WERI-Rb-1 (cell line): ENCODE data around the gene SH3PXD2B.
"Not testable (repeated sequence)": the region's sequence is repeated elsewhere in the genome, so short reads cannot be mapped to it uniquely, and the experiment has no call there.

Experiments used
- DNase-seq: peaks from one replicate; pipeline ENCODE4 v3.0.0-alpha.2; 2020
- H3K27ac ChIP-seq: fragments of 250-450 bp; sonication (Bioruptor Pico); 2 replicates; pipeline ENCODE4 v1.5.1; 2020; ENCODE audit warnings: mild to moderate bottlenecking, moderate library complexity
- H3K27me3 ChIP-seq: fragments of 250-450 bp; sonication (Bioruptor Pico); 2 replicates; pipeline ENCODE4 v1.5.1; 2021; ENCODE audit warnings: mild to moderate bottlenecking, low read depth, moderate library complexity; ENCODE audit not compliant: insufficient read depth, severe bottlenecking
- H3K36me3 ChIP-seq: fragments of 250-450 bp; sonication (Bioruptor Pico); 2 replicates; pipeline ENCODE4 v1.5.1; 2020; ENCODE audit warnings: mild to moderate bottlenecking, moderate library complexity
- H3K4me3 ChIP-seq: 2 replicates; pipeline ENCODE4 v1.5.1; 2011; ENCODE audit warnings: low read depth, mild to moderate bottlenecking, control low read depth, low read length
- H3K9me3 ChIP-seq: fragments of 250-450 bp; sonication (Bioruptor Pico); 2 replicates; pipeline ENCODE4 v1.5.1; 2021; ENCODE audit warnings: mild to moderate bottlenecking, moderate library complexity; ENCODE audit not compliant: severe bottlenecking
- CTCF ChIP-seq: IDR thresholded peaks from 2 replicates; pipeline ENCODE4 v1.5.1; 2011; ENCODE audit warnings: low read depth, mild to moderate bottlenecking, control low read depth, inconsistent platforms, low read length

SH3PXD2B gene

GRCh38 chr5:172404746-172405145, 49.6 kb downstream of the SH3PXD2B start:
- Histone ChIP-seq H3K36me3 (no peaks in the 10 kb centered on the region), H3K4me3 (no peak overlapping the region)
- no peak for TF ChIP-seq CTCF

GRCh38 chr5:172403817-172404216, 50.5 kb downstream of the SH3PXD2B start:
- DNase-seq: no peak
- H3K27ac ChIP-seq: no peak overlapping the region
- H3K36me3 ChIP-seq: no peaks in the 10 kb centered on the region
- H3K9me3 ChIP-seq: no peaks in the 10 kb centered on the region
- H3K27me3 ChIP-seq: peaks cover 53% of the 10 kb centered on the region
- no peak overlapping the region for H3K4me3 ChIP-seq
- TF ChIP-seq CTCF: no peak

More at GRCh38 chr5:172404746-172405145, 49.6 kb downstream of the SH3PXD2B start:
- Histone ChIP-seq H3K27me3 (peaks cover 53% of the 10 kb centered on the region), H3K27ac (no peak overlapping the region), H3K9me3 (no peaks in the 10 kb centered on the region)
- DNase-seq: no peak

- H3K9me3 ChIP-seq: no peaks in the 10 kb centered on the region
- no peak for TF ChIP-seq CTCF
- no peak overlapping the region for H3K27ac ChIP-seq
- H3K27me3 ChIP-seq: peaks cover 53% of the 10 kb centered on the region
- no peak for DNase-seq
- H3K36me3 ChIP-seq: no peaks in the 10 kb centered on the region
- H3K4me3 ChIP-seq: no peak overlapping the region
Observed at GRCh38 chr5:172403189-172403796, 51.0 kb downstream of the SH3PXD2B start.

- TF ChIP-seq CTCF: no peak
- no peaks in the 10 kb centered on the region for H3K36me3 ChIP-seq
Observed at GRCh38 chr5:172402531-172403188, 51.7 kb downstream of the SH3PXD2B start.

GRCh38 chr5:172402031-172402430, 52.3 kb downstream of the SH3PXD2B start:
- H3K27ac ChIP-seq, DNase-seq, H3K4me3 ChIP-seq, H3K9me3 ChIP-seq, H3K36me3 ChIP-seq: not testable (repeated sequence)
- H3K27me3 ChIP-seq: peaks cover 48% of the 10 kb centered on the region

More at GRCh38 chr5:172402531-172403188, 51.7 kb downstream of the SH3PXD2B start:
- Histone ChIP-seq H3K27me3 (peaks cover 53% of the 10 kb centered on the region), H3K27ac (no peak overlapping the region), H3K4me3 (no peak overlapping the region), H3K9me3 (no peaks in the 10 kb centered on the region)
- DNase-seq: no peak

GRCh38 chr5:172399826-172400225, 54.5 kb downstream of the SH3PXD2B start:
- DNase-seq: no peak
- Histone ChIP-seq H3K27me3 (peaks cover 37% of the 10 kb centered on the region), H3K36me3 (no peaks in the 10 kb centered on the region), H3K9me3 (no peaks in the 10 kb centered on the region), H3K27ac (no peak overlapping the region), H3K4me3 (no peak overlapping the region)
- TF ChIP-seq CTCF: no peak
